Keratinocyte (primary cell): ENCODE results near the gene SLC25A25.

Source experiments
- CTCF ChIP-seq, 3 experiments: IDR thresholded peaks in 1 of 3; conservative IDR thresholded peaks in 1 of 3; optimal IDR thresholded peaks in 1 of 3; 2 replicates in 2 of 3; 3 replicates in 1 of 3; pipeline versions ENCODE3 to v1.5.1; 2011; ENCODE audit warnings: low read length in 3 of 3, mild to moderate bottlenecking in 3 of 3, moderate library complexity in 2 of 3, control low read depth in 1 of 3, inconsistent platforms in 1 of 3; ENCODE audit not compliant: insufficient read depth in 2 of 3; ENCODE audit errors: extremely low read depth in 1 of 3
- EZH2 ChIP-seq: IDR thresholded peaks from one replicate; pipeline ENCODE4 v1.6.1; 2012; ENCODE audit warnings: inconsistent platforms, mild to moderate bottlenecking, low read length, moderate library complexity

GRCh38 chr9:128078504-128079434, 10.7 kb downstream of the SLC25A25 start:
- TF ChIP-seq CTCF (optimal IDR thresholded peaks at IDR 0.05 in 1 of 3, IDR thresholded peaks at IDR 0.05 in 1 of 3, conservative IDR thresholded peaks at IDR 0.05 in 1 of 3; ENCODE audit: extremely low read depth in 1 of 3, insufficient read depth in 2 of 3, low read length in 3 of 3) (no peak), EZH2 (no peak)
